Measurements from ENCODE around the gene TBL2. TPM values are rescaled to one million over a fixed set of nuclear protein-coding genes. Genes with fewer than 3 reads are reported as not detected.
A peak's percentile ranks its signal among the peaks of the same experiment; 100 is the strongest.

Gene TBL2
- total and polyA plus RNA-seq, 2 of the 4 experiments (the other 2 are of a cell fraction) = 72.6 to 94.1 TPM

- in situ Hi-C loops (cut with MboI; ENCODE audit: low sequenced_read_pairs) = no loop called here
- Histone ChIP-seq H3K14ac (replicated peaks; ENCODE audit: low read depth, low read length) (no peak overlapping the region), H2AK9ac (replicated peaks; ENCODE audit: low read depth, low read length, poor library complexity) (no peak overlapping the region), H2AK5ac (ENCODE audit: low read depth, low read length) (no peak overlapping the region), H2BK120ac (ENCODE audit: low read depth, low read length) (no peak overlapping the region), H2AFZ (replicated peaks; ENCODE audit: low read length, poor library complexity) (no peak overlapping the region), H4K20me1 (ENCODE audit: insufficient read depth, low read length) (no peaks in the 10 kb centered on the region), H3K9ac (ENCODE audit: low read depth, low read length) (no peak overlapping the region), H3K9me1 (ENCODE audit: insufficient read depth, low read length) (peaks cover 6% of the 10 kb centered on the region; the same call in 1 of the 2 replicates), H2BK15ac (ENCODE audit: low read depth, low read length) (no peak overlapping the region), H3K4me3 (ENCODE audit: insufficient read depth, low read depth, low read length) (no peak overlapping the region), H2BK5ac (ENCODE audit: low read depth, low read length, poor library complexity, severe bottlenecking) (no peak overlapping the region), H4K5ac (ENCODE audit: low read depth, low read length) (no peak overlapping the region), H3K4me2 (ENCODE audit: low read depth, low read length) (no peak overlapping the region), H4K8ac (ENCODE audit: low read depth in 2 of 2, low read length in 2 of 2) (no peak overlapping the region), H3K23ac (ENCODE audit: low read depth, low read length) (no peak overlapping the region), H4K91ac (ENCODE audit: insufficient read depth, low read depth, low read length) (no peak overlapping the region), H3K79me1 (ENCODE audit: low read depth in 1 of 2, low read length in 2 of 2) (0 out of 4 replicates have a peak, but pooled peaks cover 0 to 6% of the 10 kb centered on the region in 2 experiments), H3K36me3 (ENCODE audit: control insufficient read depth, insufficient read depth, low read length) (peaks cover 8% of the 10 kb centered on the region), H3K27me3 (ENCODE audit: control insufficient read depth, insufficient read depth, low read length) (no peaks in the 10 kb centered on the region), H3K9me3 (ENCODE audit: control insufficient read depth, insufficient read depth, low read length) (no peaks in the 10 kb centered on the region), H3K18ac (ENCODE audit: low read depth, low read length) (no peak overlapping the region), H3K27ac (ENCODE audit: insufficient read depth, low read length) (no peak overlapping the region), H3K56ac (ENCODE audit: extremely low read depth, insufficient read depth, low read length) (no peak overlapping the region), H2BK20ac (ENCODE audit: low read depth, low read length) (no peak overlapping the region), H3K4me1 (ENCODE audit: control insufficient read depth, insufficient read depth, low read length) (no peaks in the 10 kb centered on the region), H3K4ac (ENCODE audit: low read depth, low read length) (no peak overlapping the region)
- dilution Hi-C loops (cut with HindIII; ENCODE audit: low sequenced_read_pairs, unreplicated experiment) = no loop called here
- no CpG with 5 or more reads among the region's 3 CpGs for WGBS, 2 experiments (ENCODE audit: extremely low coverage in 2 of 2, insufficient read length in 1 of 2)
- DNase-seq (no peak), ATAC-seq (ENCODE audit: low read depth) (no peak)
- intact Hi-C loops (cut with micrococcal nuclease) = no loop called here
- BruUV-seq (replicated peaks) = no TSS peak
- ChIA-PET POLR2A (ENCODE audit: unreplicated experiment) (no interaction called here), CTCF (interaction anchor here (0.6 kb wide), 1 partner anchor 196 kb away, joined by 4 read pairs; no protein-coding TSS in a partner anchor)
- TF ChIP-seq CEBPB (IDR thresholded peaks at IDR 0.05; ENCODE audit: low read depth, low read length) = peak; percentile 48; the same call in 1 of the 2 replicates
- no peak for TF ChIP-seq RFX5 (IDR thresholded peaks at IDR 0.05; ENCODE audit: low read depth, low read length)
- TF ChIP-seq ELK1 (IDR thresholded peaks at IDR 0.05; ENCODE audit: borderline replicate concordance, low read depth, low read length) = no peak
- no peak for TF ChIP-seq SMC3 (IDR thresholded peaks at IDR 0.05; ENCODE audit: low read depth, low read length)
- TF ChIP-seq MAFK (IDR thresholded peaks at IDR 0.05; ENCODE audit: low read depth, low read length) = no peak
Observed at GRCh38 chr7:73530800-73531199, 47.6 kb downstream of the TBL2 start.

Measured in IMR-90 (cell line).